Sigmoid colon (tissue), 7 donors: ENCODE results near the gene POLR1D. TPM values are rescaled to one million over a fixed set of nuclear protein-coding genes. Genes with fewer than 3 reads are reported as not detected.

Experiments
- DNase-seq: peaks from one replicate; pipeline ENCODE4 v3.0.0-alpha.2; 2019
- H3K27ac ChIP-seq, 4 donors: fragments of 200-600 bp; sonication (generic); one replicate each; pipeline ENCODE4 v1.5.1; 2016 to 2019; ENCODE audit warnings: mild to moderate bottlenecking in 1 of 4
- H3K27me3 ChIP-seq, 3 donors: fragments of 200-600 bp; sonication (generic); one replicate each; pipeline ENCODE4 v1.5.1; 2019; ENCODE audit warnings: mild to moderate bottlenecking in 1 of 3
- H3K36me3 ChIP-seq, 4 donors: fragments of 200-600 bp; sonication (generic); one replicate each; pipeline ENCODE4 v1.5.1; 2016 to 2019
- H3K4me1 ChIP-seq, 4 donors: fragments of 200-600 bp; sonication (generic); one replicate each; pipeline ENCODE4 v1.5.1; 2017 to 2019
- H3K4me3 ChIP-seq, 4 donors: fragments of 200-600 bp; sonication (generic); one replicate each; pipeline ENCODE4 v1.5.1; 2017 to 2019; ENCODE audit warnings: mild to moderate bottlenecking in 2 of 4, moderate library complexity in 1 of 4
- H3K9me3 ChIP-seq, 4 donors: fragments of 200-600 bp in 3 of 4; sonication (generic) in 3 of 4; one replicate each; pipeline versions ENCODE4 v1.5.1 to v1.6.1; 2013 to 2019
- EP300 ChIP-seq, 4 donors: sonication (generic); formaldehyde crosslinking; IDR thresholded peaks; one replicate each; pipeline ENCODE4 v1.6.1; 2017; ENCODE audit warnings: antibody characterized with exemption in 4 of 4
- POLR2A ChIP-seq, 2 donors: fragments of 450-650 bp; IDR thresholded peaks; one replicate each; pipeline ENCODE4 v1.6.1; 2016; ENCODE audit warnings: antibody characterized with exemption in 2 of 2, mild to moderate bottlenecking in 2 of 2, moderate library complexity in 2 of 2
- POLR2AphosphoS5 ChIP-seq, 4 donors: sonication (generic); formaldehyde crosslinking; IDR thresholded peaks; one replicate each; pipeline ENCODE4 v1.6.1; 2017; ENCODE audit warnings: antibody characterized with exemption in 4 of 4
- WGBS, 2 donors: extraction: QIAGEN DNeasy Blood & Tissue Kit; methylation state at CpG; one replicate each; pipeline ENCODE4 v1.1.7; 2013; 5-methylcytosine and 5-hydroxymethylcytosine counted together
- intact Hi-C: fragments of 100-400 bp; cut with DNase I; formaldehyde crosslinking; loops from one replicate; pipeline ENCODE4 v1.15.1; 2023
- polyA plus RNA-seq, 3 donors: library from polyadenylated mRNA; stranded (reverse); fragments of 200-250 nt; gene quantifications; one replicate each; pipeline ENCODE4 v1.2.3, GENCODE V29; 2013
- total RNA-seq, 4 donors: library from RNA; depleted of rRNA; stranded (reverse); fragments of >200 nt; gene quantifications; one replicate each; pipeline ENCODE4 v1.1.0, GENCODE V29; 2016
- TF ChIP-seq, protein P1 (sequence below), 4 experiments: fragments of 450-650 bp in 3 of 4; fragments of 200-600 bp in 1 of 4; IDR thresholded peaks; one replicate each; pipeline ENCODE4 v1.5.1; 2016 to 2019; ENCODE audit warnings: antibody characterized with exemption in 4 of 4, mild to moderate bottlenecking in 3 of 4, moderate library complexity in 2 of 4
- donor health status: healthy with polysubstance abuse.
- donor health status: Bipolar disorder and iron deficiency.
- donor health status: healthy.

The POLR1D gene
- total and polyA plus RNA-seq, 7 donors, result 126 to 224 (median 134) TPM

DNA sequence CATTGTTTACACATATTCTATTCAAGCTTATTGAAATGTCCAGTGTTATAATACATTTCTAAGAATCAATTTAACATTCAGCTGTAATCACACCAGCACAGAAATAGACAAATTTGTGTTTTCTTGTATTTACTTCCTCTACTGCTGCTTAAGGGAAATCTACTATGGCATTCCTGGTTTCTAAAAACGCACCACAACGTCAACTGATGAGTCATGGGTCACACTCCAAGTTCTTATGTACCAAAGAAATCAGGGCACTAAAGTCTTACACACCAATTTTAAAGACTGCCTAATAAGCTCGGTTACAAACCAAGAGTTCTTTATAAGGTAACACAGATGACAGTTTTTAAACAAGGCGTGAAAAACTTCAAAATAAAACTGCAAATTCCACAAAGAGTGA is 14.6 kb upstream of the POLR1D start:
- Histone ChIP-seq H3K36me3 (no peaks in the 10 kb centered on the region), H3K4me1 (peaks cover 0 to 19% (median 12%) of the 10 kb centered on the region in 4 donors), H3K27me3 (no peaks in the 10 kb centered on the region), H3K27ac (peak overlapping the region in 2 of 4 donors; percentile 24 to 55), H3K4me3 (no peak overlapping the region), H3K9me3 (no peaks in the 10 kb centered on the region)
- 23 to 47% methylated on average over 4 of the region's 4 CpGs for WGBS, 2 donors
- intact Hi-C loops, result no loop called here
- no peak for DNase-seq
- TF ChIP-seq POLR2AphosphoS5 (IDR thresholded peaks at IDR 0.05) (peak in 1 of 4 donors; percentile 28), EP300 (IDR thresholded peaks at IDR 0.05) (no peak), POLR2A (IDR thresholded peaks at IDR 0.05) (no peak)

DNA sequence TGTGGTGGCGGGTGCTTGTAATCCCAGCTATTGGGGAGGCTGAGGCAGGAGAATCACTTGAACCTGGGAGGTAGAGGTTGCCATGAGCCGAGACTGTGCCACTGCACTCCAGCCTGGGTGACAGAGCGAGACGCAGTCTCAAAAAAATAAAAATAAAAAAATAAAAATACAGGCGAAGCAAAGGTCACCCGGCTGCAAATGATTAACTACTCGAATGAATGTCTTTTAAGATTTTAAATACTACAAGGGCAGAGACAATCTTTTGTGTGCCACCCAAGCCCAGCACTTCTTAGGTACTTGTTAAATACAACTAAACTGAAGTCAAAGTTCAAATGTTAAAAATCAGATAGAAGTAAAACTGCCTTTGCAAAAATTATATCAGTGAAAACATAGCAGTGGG is 8.1 kb upstream of the POLR1D start:
- intact Hi-C loops, result no loop called here
- TF ChIP-seq POLR2AphosphoS5 (IDR thresholded peaks at IDR 0.05) (no peak), POLR2A (IDR thresholded peaks at IDR 0.05) (no peak), EP300 (IDR thresholded peaks at IDR 0.05) (no peak)
- TF ChIP-seq, protein P1, sequence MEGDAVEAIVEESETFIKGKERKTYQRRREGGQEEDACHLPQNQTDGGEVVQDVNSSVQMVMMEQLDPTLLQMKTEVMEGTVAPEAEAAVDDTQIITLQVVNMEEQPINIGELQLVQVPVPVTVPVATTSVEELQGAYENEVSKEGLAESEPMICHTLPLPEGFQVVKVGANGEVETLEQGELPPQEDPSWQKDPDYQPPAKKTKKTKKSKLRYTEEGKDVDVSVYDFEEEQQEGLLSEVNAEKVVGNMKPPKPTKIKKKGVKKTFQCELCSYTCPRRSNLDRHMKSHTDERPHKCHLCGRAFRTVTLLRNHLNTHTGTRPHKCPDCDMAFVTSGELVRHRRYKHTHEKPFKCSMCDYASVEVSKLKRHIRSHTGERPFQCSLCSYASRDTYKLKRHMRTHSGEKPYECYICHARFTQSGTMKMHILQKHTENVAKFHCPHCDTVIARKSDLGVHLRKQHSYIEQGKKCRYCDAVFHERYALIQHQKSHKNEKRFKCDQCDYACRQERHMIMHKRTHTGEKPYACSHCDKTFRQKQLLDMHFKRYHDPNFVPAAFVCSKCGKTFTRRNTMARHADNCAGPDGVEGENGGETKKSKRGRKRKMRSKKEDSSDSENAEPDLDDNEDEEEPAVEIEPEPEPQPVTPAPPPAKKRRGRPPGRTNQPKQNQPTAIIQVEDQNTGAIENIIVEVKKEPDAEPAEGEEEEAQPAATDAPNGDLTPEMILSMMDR (IDR thresholded peaks at IDR 0.05), result no peak
- Histone ChIP-seq H3K4me1 (peaks cover 0 to 16% (median 6%) of the 10 kb centered on the region in 4 donors), H3K27ac (no peak overlapping the region), H3K9me3 (no peaks in the 10 kb centered on the region), H3K36me3 (no peaks in the 10 kb centered on the region), H3K4me3 (no peak overlapping the region), H3K27me3 (no peaks in the 10 kb centered on the region)
- no peak for DNase-seq
- 36 to 68% methylated on average over 7 of the region's 7 CpGs for WGBS, 2 donors

DNA sequence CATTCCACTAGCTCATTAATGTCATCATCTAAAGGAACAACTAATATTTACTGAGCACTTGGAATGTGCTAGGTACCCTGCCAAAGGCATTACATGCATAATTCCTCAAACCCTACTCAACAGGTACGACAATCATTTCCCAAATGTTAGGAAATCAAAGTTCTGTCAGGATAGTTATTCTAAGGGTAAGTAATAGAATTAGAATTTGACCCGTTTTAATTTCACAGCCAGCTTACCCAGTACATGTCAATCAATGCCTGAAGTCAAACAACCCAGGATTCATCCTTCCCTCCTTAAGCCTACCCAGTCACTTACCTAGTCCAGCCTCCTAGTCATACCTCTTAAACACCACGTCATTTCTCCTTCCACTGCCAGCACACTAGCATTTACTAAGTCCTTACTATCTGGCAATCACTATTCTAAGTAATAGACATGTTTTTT is 3.8 kb upstream of the POLR1D start:
- intact Hi-C loops, result no loop called here
- no peak overlapping the region for H3K4me3 ChIP-seq

DNA sequence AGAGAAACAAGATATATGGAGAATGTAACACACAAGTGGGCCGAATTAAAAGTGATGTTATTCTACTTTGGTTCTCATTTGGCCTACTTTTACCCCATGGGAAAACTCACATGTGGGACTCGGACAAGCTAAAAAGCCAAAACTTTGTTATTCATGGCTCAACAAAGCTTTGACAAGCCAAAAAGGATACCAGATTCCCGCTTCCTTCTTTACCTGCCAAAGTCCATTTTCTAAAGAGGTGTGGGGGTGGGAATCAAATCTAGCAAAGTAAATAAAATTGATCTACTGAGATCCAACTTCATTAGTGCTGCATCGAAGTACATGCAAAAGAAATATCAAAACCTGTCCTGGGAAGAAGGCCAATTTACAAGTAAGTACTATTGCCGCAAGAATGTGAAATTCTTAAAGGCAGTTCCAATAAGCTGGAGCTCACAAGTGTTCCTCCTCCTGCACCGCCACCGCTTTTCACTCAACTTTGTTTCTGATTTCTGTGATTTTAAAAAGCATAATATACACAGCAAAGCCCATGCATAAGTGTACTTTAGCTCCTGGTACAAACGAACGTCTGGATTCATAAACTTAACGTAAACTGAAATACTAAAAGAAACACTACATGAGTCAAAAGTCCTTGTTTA is 2.5 kb upstream of the POLR1D start:
- no peak for TF ChIP-seq POLR2A (IDR thresholded peaks at IDR 0.05)
- no peak for TF ChIP-seq EP300 (IDR thresholded peaks at IDR 0.05)
- TF ChIP-seq, protein P1 (IDR thresholded peaks at IDR 0.05), result no peak
- TF ChIP-seq POLR2AphosphoS5 (IDR thresholded peaks at IDR 0.05), result no peak
- DNase-seq, result no peak
- peaks cover 0 to 6% (median 0%) of the 10 kb centered on the region in 4 donors for H3K36me3 ChIP-seq
- no peaks in the 10 kb centered on the region for H3K27me3 ChIP-seq
- H3K27ac ChIP-seq, result peak overlapping the region; percentile 91 to 98 (median 96)
- H3K4me3 ChIP-seq, result peak overlapping the region; percentile 85 to 95 (median 92)
- no peaks in the 10 kb centered on the region for H3K9me3 ChIP-seq
- peaks cover 0 to 38% (median 27%) of the 10 kb centered on the region in 4 donors for H3K4me1 ChIP-seq
- 13 to 41% methylated on average over 10 of the region's 10 CpGs for WGBS, 2 donors
- intact Hi-C loops, result no loop called here

More for the DNA sequence above, 3.8 kb upstream of the POLR1D start:
- whole genome bisulfite sequencing, 2 donors, result 63 to 89% methylated on average over 3 of the region's 3 CpGs
- no peak for DNase-seq
- Histone ChIP-seq H3K4me1 (peaks cover 0 to 36% (median 22%) of the 10 kb centered on the region in 4 donors), H3K27me3 (no peaks in the 10 kb centered on the region), H3K36me3 (no peaks in the 10 kb centered on the region), H3K9me3 (no peaks in the 10 kb centered on the region), H3K27ac (no peak overlapping the region)
- TF ChIP-seq POLR2A (IDR thresholded peaks at IDR 0.05), result no peak
- no peak for TF ChIP-seq POLR2AphosphoS5 (IDR thresholded peaks at IDR 0.05)
- no peak for TF ChIP-seq EP300 (IDR thresholded peaks at IDR 0.05)
- TF ChIP-seq, protein P1 (IDR thresholded peaks at IDR 0.05), result no peak

DNA sequence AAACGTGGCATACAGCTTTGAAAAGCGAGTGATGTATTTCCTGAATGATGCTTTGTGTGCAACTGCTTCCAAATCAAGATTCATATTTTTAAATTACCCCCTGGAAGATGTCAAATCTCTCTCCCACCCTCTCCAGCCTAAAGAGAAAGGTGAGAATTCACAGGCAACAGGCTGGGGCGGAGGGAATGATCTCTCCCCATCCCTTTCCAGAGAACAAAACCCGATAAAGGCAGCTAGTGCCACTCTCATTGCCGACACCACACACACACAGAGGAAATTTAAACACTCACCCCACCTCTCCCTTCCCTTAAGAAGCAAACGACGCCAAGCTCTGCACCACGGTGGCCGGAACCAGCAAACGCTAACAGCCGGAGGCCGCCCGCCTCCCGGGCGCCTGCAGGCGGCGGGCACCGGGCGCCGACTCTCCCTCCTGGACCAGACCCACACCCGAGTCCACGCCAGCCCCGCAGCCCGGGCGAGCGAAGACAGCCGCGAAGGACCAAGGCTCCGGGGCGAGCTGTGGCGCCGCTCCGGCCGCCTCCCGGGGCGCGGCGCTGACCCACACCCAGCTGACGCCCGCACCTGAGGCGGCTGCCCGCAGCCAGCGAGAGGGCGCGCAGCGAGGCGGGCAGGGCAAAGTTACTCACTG is 1.8 kb upstream of the POLR1D start:
- peaks cover 0 to 8% (median 0%) of the 10 kb centered on the region in 4 donors for H3K36me3 ChIP-seq
- TF ChIP-seq POLR2AphosphoS5 (IDR thresholded peaks at IDR 0.05), result no peak
- TF ChIP-seq, protein P1 (IDR thresholded peaks at IDR 0.05), result peak in 3 of 4 experiments; percentile 8 to 58 (median 42)

More for the DNA sequence above, 1.8 kb upstream of the POLR1D start:
- H3K4me3 ChIP-seq, result peak overlapping the region; percentile 85 to 95 (median 92)
- H3K27ac ChIP-seq, result peak overlapping the region; percentile 91 to 98 (median 96)
- 0% methylated on average over 47 of the region's 47 CpGs for WGBS, 2 donors
- H3K9me3 ChIP-seq, result no peaks in the 10 kb centered on the region
- H3K27me3 ChIP-seq, result no peaks in the 10 kb centered on the region
- DNase-seq, result peak; percentile 81
- intact Hi-C loops, result loop anchor here (5.0 to 10.0 kb wide), 4 partner anchors 168 to 515 kb away; partner anchors contain the start of genes GTF3A, MTIF3, PAN3 and RPL21
- H3K4me1 ChIP-seq, result peaks cover 0 to 38% (median 27%) of the 10 kb centered on the region in 4 donors
